Measurements from ENCODE around the gene ZC3H4. TPM values are rescaled to one million over a fixed set of nuclear protein-coding genes. Genes with fewer than 3 reads are reported as not detected.

Gene ZC3H4
- total and polyA plus RNA-seq, 9 of the 15 experiments (the other 6 are each of a cell fraction or from before 2014, with no cell fraction given), result 2.2 to 75.6 (median 18.3) TPM

DNA sequence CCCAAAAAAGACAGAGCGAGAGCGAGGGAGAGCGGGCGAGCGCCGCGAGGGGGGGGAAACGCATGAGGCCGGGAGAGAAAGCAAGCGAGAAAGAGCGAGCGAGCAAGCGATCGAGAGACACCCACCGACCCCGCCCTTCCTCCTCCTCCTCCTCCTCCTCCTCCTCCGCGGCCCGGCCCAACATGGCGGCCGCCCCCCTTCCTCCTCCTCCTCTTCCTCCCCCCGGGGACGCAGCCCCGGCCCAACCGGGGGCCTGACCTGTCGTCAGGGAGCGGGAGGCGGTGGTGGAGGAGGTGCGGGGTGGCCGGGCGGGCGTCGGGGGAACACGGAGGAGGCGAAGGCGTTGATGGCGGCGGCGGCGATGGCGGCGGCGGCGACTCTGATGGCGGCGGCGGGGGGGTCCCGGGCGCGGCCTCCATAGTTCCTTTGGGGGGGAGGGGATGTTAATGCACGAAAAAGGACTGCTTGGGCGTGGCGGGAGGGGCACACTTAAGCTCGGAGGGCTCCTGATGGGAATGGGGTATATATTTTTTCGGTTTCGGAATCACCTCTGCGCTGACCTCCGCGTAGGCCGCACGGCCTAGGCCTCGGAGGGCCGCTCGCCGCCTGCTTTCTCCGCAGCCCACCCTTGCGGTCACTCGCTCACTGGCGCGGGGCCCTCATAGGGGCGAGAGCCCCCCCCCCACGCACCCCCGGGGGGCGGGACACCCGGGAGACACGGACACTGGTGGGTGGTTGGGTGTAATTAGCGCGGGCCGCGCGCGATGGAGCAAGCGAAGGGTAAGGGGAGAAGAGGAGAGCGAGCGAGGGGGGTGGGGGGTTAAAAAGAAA lies 1.2 kb downstream of the ZC3H4 start (continued):
- TF ChIP-seq, protein P1, sequence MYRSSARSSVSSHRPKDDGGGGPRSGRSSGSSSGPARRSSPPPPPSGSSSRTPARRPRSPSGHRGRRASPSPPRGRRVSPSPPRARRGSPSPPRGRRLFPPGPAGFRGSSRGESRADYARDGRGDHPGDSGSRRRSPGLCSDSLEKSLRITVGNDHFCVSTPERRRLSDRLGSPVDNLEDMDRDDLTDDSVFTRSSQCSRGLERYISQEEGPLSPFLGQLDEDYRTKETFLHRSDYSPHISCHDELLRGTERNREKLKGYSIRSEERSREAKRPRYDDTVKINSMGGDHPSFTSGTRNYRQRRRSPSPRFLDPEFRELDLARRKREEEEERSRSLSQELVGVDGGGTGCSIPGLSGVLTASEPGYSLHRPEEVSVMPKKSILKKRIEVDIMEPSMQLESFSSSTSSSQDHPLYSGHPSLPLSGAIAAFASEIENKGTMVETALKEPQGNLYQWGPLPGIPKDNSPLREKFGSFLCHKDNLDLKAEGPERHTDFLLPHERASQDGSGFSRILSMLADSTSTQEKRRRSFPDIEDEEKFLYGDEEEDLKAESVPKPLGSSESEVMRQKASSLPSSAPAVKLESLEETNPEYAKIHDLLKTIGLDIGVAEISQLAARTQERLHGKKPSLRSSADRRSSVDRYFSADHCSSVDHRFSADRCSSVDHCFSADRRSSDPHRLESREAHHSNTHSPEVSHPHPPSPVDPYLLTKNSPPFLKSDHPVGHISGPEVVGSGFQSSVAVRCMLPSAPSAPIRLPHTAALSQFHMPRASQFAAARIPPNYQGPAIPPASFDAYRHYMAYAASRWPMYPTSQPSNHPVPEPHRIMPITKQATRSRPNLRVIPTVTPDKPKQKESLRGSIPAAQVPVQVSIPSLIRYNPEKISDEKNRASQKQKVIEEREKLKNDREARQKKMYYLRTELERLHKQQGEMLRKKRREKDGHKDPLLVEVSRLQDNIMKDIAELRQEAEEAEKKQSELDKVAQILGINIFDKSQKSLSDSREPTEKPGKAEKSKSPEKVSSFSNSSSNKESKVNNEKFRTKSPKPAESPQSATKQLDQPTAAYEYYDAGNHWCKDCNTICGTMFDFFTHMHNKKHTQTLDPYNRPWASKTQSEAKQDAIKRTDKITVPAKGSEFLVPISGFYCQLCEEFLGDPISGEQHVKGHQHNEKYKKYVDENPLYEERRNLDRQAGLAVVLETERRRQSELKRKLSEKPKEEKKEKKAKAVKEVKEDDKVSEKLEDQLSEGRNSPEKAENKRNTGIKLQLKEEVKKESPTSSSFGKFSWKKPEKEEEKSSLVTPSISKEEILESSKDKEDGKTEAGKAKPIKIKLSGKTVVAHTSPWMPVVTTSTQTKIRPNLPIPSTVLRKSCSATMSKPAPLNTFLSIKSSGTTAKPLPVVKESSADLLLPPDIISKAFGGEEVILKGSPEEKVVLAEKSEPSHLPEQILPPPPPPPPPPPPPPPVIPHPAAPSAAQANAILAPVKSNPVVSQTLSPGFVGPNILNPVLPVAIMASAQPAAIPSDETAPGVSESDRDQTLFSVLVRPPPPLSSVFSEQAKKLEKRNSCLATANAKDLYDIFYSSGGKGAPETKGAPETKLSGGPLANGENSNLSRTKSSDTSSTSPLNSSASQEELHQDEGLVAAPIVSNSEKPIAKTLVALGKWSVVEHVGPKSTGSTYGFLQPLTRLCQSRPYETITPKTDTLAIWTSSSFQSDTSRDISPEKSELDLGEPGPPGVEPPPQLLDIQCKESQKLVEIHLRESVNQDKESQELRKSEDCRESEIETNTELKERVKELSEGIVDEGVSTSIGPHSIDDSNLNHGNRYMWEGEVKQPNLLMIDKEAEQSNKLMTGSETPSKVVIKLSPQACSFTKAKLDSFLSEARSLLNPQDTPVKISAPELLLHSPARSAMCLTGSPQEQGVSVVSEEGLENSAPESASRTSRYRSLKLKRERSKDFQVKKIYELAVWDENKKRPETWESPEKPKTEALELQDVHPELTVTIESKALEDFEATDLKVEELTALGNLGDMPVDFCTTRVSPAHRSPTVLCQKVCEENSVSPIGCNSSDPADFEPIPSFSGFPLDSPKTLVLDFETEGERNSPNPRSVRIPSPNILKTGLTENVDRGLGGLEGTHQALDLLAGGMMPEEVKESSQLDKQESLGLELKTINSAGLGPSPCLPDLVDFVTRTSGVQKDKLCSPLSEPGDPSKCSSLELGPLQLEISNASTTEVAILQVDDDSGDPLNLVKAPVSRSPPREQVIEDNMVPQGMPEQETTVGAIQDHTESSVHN (IDR thresholded peaks at IDR 0.05; ENCODE audit: borderline replicate concordance in 1 of 2, low read depth in 1 of 2), result no peak
- no peak for TF ChIP-seq NUFIP1 (IDR thresholded peaks at IDR 0.05; ENCODE audit: partially characterized antibody)
- no peak for TF ChIP-seq MCM2 (IDR thresholded peaks at IDR 0.05; ENCODE audit: low read depth)
- TF ChIP-seq CREM (IDR thresholded peaks at IDR 0.05; ENCODE audit: low read depth), result peak; percentile 56
- TF ChIP-seq ZNF232 (CRISPR knock-in tag; IDR thresholded peaks at IDR 0.05), result peak; percentile 54; the same call in 1 of the 2 replicates
- TF ChIP-seq ZNF140 (CRISPR knock-in tag; IDR thresholded peaks at IDR 0.05), result no peak
- peak; percentile 25; the same call in 1 of the 2 replicates for TF ChIP-seq PHB2 (IDR thresholded peaks at IDR 0.05; ENCODE audit: low read depth)
- TF ChIP-seq HNRNPK (IDR thresholded peaks at IDR 0.05; ENCODE audit: low read depth, low read length, poor library complexity, severe bottlenecking), result peak; percentile 58
- TF ChIP-seq DNMT1 (IDR thresholded peaks at IDR 0.05), result no peak
- no peak for TF ChIP-seq FOXK2 (conservative IDR thresholded peaks at IDR 0.05 in 1 of 2, IDR thresholded peaks at IDR 0.05 in 1 of 2; ENCODE audit: low read depth in 2 of 2)
- peak in 1 of 2 experiments; percentile 97; a peak in 2 of 4 replicates for TF ChIP-seq KDM4B (IDR thresholded peaks at IDR 0.05; ENCODE audit: borderline replicate concordance in 2 of 2, low read depth in 1 of 2)
- TF ChIP-seq CEBPB (tag; IDR thresholded peaks at IDR 0.05), result no peak
- no peak for TF ChIP-seq FOXJ3 (CRISPR knock-in tag; IDR thresholded peaks at IDR 0.05)
- TF ChIP-seq ILF3 (IDR thresholded peaks at IDR 0.05; ENCODE audit: borderline replicate concordance), result no peak; the same call in 1 of the 2 replicates
- peak; percentile 99 for TF ChIP-seq SAFB (IDR thresholded peaks at IDR 0.05; ENCODE audit: borderline replicate concordance, low read depth, low read length)
- no peak for TF ChIP-seq RBM39 (optimal IDR thresholded peaks at IDR 0.05; ENCODE audit: low read depth, low read length)
- no peak; the same call in 1 of the 2 replicates for TF ChIP-seq ZNF143 (CRISPR knock-in tag; IDR thresholded peaks at IDR 0.05)
- TF ChIP-seq PREB (CRISPR knock-in tag; IDR thresholded peaks at IDR 0.05), result no peak
- TF ChIP-seq HDAC8 (tag; IDR thresholded peaks at IDR 0.05), result peak; percentile 47; the same call in 1 of the 2 replicates
